HG02981 (cell line): ENCODE measurements around the gene LCN10.

ENCODE experiments used
- ATAC-seq: cut with Tn5 transposase; IDR thresholded peaks from one replicate; pipeline ENCODE4 v1.9.1; 2021; ENCODE audit warnings: mild to moderate bottlenecking, moderate library complexity; ENCODE audit not compliant: unreplicated experiment

Gene LCN10

GRCh38 chr9:136740491-136740890 is 2.2 kb downstream of the LCN10 start:
- ATAC-seq: no peak

- no peak for ATAC-seq
Observed at GRCh38 chr9:136740069-136740468, 2.7 kb downstream of the LCN10 start.

GRCh38 chr9:136739509-136739908 is 3.2 kb downstream of the LCN10 start:
- ATAC-seq: no peak

- no peak for ATAC-seq
Observed at GRCh38 chr9:136738960-136739359, 3.8 kb downstream of the LCN10 start.

GRCh38 chr9:136735812-136736480 is 6.8 kb downstream of the LCN10 start:
- no peak for ATAC-seq

- no peak for ATAC-seq
Observed at GRCh38 chr9:136734837-136735496, 7.8 kb downstream of the LCN10 start.

GRCh38 chr9:136733611-136734010 is 9.1 kb downstream of the LCN10 start:
- no peak for ATAC-seq

GRCh38 chr9:136732444-136733178 is 10.1 kb downstream of the LCN10 start:
- no peak for ATAC-seq

- ATAC-seq: no peak
Observed at GRCh38 chr9:136729926-136730325, 12.8 kb downstream of the LCN10 start.

GRCh38 chr9:136729144-136729543 is 13.6 kb downstream of the LCN10 start:
- ATAC-seq: no peak

GRCh38 chr9:136728548-136729123 is 14.1 kb downstream of the LCN10 start:
- peak; percentile 7 for ATAC-seq

- ATAC-seq: peak; percentile 58
Observed at GRCh38 chr9:136728080-136728547, 14.6 kb downstream of the LCN10 start.

GRCh38 chr9:136726631-136727191 is 16.0 kb downstream of the LCN10 start:
- ATAC-seq: no peak

- no peak for ATAC-seq
Observed at GRCh38 chr9:136726118-136726517, 16.6 kb downstream of the LCN10 start.

GRCh38 chr9:136725612-136726011 is 17.1 kb downstream of the LCN10 start:
- ATAC-seq: no peak

GRCh38 chr9:136724772-136725171 is 18.0 kb downstream of the LCN10 start:
- no peak for ATAC-seq

- ATAC-seq: no peak
Observed at GRCh38 chr9:136723989-136724388, 18.8 kb downstream of the LCN10 start.

- ATAC-seq: no peak
Observed at GRCh38 chr9:136723362-136723976, 19.3 kb downstream of the LCN10 start.

GRCh38 chr9:136722969-136723356 is 19.8 kb downstream of the LCN10 start:
- no peak for ATAC-seq

- no peak for ATAC-seq
Observed at GRCh38 chr9:136722093-136722968, 20.4 kb downstream of the LCN10 start.
